RPMI7951 (cell line): ENCODE results near the gene LTBP2. TPM values are rescaled to one million over a fixed set of nuclear protein-coding genes. Genes with fewer than 3 reads are reported as not detected.
"Not testable (repeated sequence)": the region's sequence is repeated elsewhere in the genome, so short reads cannot be mapped to it uniquely, and the experiment has no call there.

Experiments used
- DNase-seq: peaks from one replicate; pipeline ENCODE4 v3.0.0-alpha.2; 2012; ENCODE audit warnings: low read depth
- total RNA-seq: library from RNA; depleted of rRNA; stranded (reverse); fragments of >200 nt; shearing (Covaris generic); gene quantifications from 2 replicates; pipeline ENCODE4 v1.2.3, GENCODE V29; 2014

LTBP2 gene
- total RNA-seq, 1 experiment from 2014 or later: 22.8 TPM

GRCh38 chr14:74551001-74551400, 61.0 kb downstream of the LTBP2 start:
- no peak for DNase-seq

- DNase-seq: no peak
Measured at GRCh38 chr14:74550071-74550470, 62.0 kb downstream of the LTBP2 start.

GRCh38 chr14:74549588-74549987, 62.4 kb downstream of the LTBP2 start:
- peak; percentile 16 for DNase-seq

- peak; percentile 85 for DNase-seq
Measured at GRCh38 chr14:74548881-74549280, 63.2 kb downstream of the LTBP2 start.

- no peak for DNase-seq
Measured at GRCh38 chr14:74547331-74547927, 64.6 kb downstream of the LTBP2 start.

DNA sequence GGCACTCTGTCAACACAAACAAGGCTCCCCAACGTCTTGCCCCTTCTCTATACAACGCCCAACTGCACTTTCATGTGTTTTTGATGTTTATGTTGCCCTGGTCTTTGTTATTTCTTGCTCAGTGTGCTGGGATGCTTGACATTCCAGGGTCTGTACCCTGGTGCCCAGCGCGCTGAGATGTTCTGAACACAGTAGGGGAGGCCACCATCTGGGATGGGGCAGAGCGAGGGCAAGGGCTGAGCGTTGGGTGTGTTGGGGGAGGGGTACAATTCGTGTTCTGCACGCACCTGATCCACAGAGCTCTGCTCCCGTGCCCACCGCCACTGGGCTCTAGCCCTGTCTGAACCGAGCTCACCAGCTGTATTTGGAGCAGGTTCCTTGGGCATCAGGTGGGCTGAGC, 65.6 kb downstream of the LTBP2 start:
- DNase-seq: no peak

DNA sequence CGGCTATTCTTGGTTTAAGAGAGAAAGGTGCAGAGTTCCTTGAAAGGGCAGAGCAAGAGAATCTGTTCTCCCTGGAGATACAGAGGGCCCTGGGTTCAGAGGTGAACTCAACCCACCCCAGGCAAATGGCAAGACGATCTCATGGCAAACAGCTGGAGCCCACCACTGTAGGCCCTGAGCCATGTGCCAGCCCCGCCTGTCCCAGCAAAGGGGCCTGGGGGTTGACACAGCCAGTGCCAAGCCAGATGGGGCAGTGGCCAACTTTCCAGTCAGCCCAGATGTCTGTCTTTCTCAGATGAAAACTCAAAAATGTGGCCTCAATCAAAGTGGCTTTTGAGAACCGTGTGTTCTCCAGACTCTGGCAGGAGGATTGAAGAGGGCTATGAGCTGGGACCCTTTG, 66.7 kb downstream of the LTBP2 start:
- DNase-seq: peak; percentile 19

DNA sequence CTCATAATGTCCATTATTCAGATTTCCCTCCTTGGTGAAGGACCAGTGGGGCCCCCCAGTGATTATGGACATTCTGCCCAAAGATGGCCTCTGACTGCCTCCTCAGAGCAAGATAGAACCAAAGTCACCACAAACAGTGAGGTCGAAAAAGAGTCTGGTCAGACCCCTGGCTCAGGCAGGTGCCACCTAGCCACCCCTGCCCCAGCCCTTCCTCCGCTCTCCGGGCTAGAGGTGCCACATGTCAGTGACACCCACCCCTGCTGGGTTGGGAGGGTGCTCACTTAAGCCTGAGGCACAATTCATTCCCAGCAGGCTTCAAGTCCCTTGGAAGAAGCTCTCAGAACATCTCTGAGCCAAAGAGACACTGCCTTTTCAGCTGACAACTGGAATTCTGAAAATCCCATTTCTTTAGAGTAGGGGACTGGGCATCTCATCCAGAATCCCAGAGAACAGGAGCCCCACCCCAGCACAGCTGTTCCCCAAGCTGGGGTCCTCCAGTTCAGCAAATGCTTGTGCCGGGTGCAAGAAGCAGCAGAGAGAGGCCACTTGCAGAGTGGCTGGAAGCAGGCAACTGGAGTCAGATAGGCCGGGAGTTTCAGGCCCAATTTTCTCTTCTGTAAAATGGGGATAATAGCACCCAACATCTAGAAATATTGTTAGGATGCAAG, 68.1 kb downstream of the LTBP2 start:
- DNase-seq: no peak

DNA sequence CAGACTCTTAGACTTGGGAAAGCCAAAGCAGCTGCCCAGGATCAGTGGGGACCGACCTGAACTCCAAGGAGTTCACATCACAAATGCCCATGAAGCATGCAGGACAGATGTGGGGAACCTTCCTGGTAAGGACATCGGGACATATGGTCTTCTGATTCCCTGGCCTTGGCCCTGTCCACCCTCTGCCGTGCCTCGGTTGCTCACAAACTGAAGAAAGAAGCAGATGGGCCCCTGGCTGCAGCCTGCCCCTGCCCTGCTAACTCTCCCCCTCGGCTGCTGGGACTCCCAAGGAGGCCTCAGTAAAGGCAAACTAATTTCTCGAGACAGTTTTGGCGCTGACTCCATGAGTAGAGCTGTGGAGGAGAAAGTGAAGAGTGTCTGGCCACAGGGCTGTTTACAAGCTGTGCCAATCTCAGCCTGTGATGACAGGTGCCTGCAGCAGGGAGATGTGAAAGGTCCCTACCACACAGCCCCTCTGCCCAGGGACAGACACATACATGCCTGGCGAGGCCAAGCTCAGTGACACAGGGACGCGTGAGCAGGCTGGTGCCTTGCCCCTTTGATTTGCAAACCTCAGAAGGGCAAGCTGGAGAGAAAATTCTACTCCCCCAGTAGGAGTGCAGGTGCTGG, 69.9 kb downstream of the LTBP2 start:
- no peak for DNase-seq

DNA sequence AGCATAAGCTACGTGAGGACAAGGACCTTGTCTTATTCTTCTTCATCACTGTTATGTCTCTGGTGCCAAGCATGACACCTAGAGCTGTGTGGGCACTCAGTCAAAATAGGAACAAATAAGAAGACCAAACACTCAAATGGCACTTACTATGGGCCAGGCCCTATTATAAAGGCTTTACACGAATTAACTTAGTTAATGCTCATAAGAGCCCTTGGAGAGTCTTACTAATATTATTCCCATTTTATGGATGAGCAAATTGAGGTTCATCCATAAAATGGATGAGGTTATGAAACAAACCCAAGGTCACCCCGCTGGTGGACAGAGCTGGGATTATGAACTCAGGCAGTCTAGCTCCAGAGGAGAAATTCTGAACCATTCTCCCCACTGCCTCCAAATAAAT, 70.8 kb downstream of the LTBP2 start:
- no peak for DNase-seq

- no peak for DNase-seq
Measured at GRCh38 chr14:74539503-74539902, 72.5 kb downstream of the LTBP2 start.

DNA sequence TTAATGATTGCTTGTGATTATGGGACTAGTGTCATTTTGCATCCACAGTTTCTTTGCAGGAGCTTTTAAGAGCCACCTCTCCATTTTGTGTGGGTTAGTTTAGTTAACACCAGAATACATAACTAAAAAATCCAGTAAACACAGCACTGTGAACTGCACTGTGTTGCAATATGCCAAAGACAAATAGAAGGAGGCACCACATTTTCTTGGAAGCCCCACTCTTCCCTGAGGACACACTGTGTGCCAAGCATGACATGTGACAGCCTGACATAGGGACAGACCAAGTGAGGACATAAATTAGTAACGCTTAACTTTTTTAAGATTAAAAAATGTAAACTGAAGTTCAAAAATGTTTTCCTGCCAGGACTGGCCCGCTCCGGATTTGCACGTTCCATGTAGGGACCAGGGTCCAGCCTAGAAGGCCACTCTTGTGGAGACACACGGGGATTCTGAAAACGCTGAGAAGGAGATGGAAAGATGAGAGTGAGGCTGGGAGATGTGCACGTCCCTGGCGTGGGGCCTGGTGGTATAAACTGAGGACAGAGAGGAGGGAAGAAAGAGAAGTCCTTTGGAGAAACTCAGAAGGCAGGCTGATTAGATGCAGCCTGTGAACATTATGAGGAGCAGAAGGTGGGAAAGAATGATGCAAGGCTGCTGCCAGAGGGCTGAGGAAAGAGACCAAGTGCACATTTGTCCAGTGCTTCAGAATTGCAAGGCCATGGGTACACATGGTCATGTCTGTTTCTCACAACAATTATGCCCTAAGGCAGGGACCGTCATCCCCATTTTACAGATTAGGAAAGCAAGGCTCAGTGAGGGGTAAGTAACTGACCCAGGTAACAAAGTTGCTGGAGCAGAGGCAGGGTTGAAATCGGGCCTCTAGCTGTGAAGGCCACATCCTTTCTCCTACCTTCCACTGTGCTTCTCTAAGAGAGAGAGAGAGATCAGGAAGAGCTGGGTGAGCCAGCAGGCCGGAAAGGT, 73.3 kb downstream of the LTBP2 start:
- DNase-seq: no peak

DNA sequence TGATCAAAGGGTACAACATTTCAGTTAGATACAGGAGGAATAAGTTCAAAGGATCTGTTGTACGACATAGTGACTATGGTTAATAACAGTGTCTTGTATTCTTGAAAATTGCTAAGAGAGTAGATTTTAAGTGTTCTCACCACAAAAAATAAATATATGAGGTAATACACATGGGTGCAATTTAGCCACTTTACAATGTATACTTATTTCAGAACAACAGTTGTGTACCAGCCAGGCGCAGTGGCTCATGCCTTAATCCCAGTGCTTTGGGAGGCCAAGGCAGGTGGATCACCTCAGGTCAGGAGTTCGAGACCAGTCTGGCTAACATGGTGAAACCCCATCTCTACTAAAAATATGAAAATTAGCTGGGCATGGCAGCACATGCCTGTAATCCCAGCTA, 75.7 kb downstream of the LTBP2 start:
- DNase-seq: not testable (repeated sequence)

GRCh38 chr14:74535756-74536325, 76.2 kb downstream of the LTBP2 start:
- no peak for DNase-seq

DNA sequence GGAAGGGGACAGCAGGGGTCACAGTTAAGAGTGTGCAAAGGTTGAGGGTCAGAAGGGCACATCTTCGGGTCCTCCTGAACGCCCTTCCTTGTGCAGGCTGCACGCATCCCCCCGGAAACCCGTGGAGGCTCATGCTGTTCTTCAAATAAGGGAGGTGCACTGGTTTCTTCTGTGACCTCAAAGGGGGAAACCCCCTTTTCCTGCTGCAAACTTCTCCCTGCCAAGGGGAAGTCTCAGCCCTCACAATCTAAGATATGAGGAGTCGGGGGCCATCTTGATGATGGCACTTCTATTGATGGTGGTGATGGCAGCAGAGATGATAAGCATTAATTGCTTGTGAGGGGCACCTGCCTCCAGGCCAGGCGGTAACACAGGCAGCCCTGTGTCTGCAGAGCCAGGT, 78.5 kb downstream of the LTBP2 start:
- no peak for DNase-seq

DNA sequence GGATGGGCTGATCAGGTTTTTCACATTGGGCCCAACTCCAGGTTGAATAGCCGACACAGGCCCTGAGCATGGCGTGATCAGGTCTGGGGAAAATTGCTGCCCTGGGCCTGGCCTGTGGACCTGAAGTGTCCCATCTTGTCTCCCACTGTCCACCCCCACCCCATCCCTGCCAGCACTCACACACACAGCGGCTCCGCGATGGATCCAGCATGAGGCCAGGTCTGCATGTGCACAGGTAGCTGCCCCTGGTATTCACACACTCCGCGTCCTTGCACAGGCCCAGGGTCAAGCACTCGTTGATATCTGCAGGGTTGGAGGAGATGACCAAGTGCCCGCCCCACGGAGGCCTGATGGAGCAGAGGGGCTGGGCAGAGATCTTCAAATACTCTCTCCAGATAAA, 79.8 kb downstream of the LTBP2 start:
- DNase-seq: no peak

- peak; percentile 58 for DNase-seq
Measured at GRCh38 chr14:74531467-74531866, 80.6 kb downstream of the LTBP2 start.

- no peak for DNase-seq
Measured at GRCh38 chr14:74531006-74531405, 81.0 kb downstream of the LTBP2 start.

GRCh38 chr14:74528886-74529285, 83.2 kb downstream of the LTBP2 start:
- DNase-seq: no peak

DNA sequence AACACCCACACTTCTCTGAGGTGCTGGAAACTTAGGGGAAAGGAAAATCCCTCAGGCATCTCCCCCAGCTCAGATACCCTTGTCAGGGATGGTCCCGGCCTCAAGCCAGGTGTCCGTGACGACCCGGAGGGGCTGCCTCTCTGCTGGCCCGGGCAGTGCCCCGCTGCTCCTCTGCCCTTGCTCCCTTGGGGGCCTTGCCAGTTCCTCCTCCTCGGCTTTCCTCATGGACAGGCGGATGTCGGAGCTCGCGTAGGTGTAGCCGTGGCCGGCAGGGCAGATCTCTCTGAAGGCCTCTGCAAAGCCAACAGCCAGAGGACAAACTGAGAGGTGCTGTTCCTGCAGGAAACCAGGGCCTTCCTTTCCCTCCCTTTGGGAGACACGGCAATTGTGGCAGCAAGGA, 83.6 kb downstream of the LTBP2 start:
- no peak for DNase-seq

GRCh38 chr14:74527736-74528280, 84.2 kb downstream of the LTBP2 start:
- no peak for DNase-seq
